SKM-1 (cell line): ENCODE results near the gene NAALADL1.
"Not testable (repeated sequence)": the region's sequence is repeated elsewhere in the genome, so short reads cannot be mapped to it uniquely, and the experiment has no call there.

ENCODE experiments used
- DNase-seq: peaks from one replicate; lab custom pipeline; 2025; ENCODE audit not compliant: unreplicated experiment; lab: John Stamatoyannopoulos, UW

Gene NAALADL1

GRCh38 chr11:65013888-65014725 lies 44.2 kb downstream of the NAALADL1 start, which contains the start of gene ARL2:
Gene ARL2 (plus strand): TSS chr11:65014160. CDS start chr11:65014208, 48 bp downstream.
- DNase-seq = peak; percentile 46

GRCh38 chr11:65013130-65013887 lies 45.0 kb downstream of the NAALADL1 start:
- DNase-seq = peak; percentile 92

- DNase-seq = no peak
Measured at GRCh38 chr11:65008873-65009272, 49.5 kb downstream of the NAALADL1 start.

GRCh38 chr11:65008016-65008415 lies 50.3 kb downstream of the NAALADL1 start:
- DNase-seq = no peak

- DNase-seq = not testable (repeated sequence)
Measured at GRCh38 chr11:65003968-65004367, 54.4 kb downstream of the NAALADL1 start.

- no peak for DNase-seq
Measured at GRCh38 chr11:65003282-65003681, 55.1 kb downstream of the NAALADL1 start.

GRCh38 chr11:65002706-65003105 lies 55.6 kb downstream of the NAALADL1 start:
- no peak for DNase-seq

- no peak for DNase-seq
Measured at GRCh38 chr11:64999478-64999877, 58.9 kb downstream of the NAALADL1 start.

- no peak for DNase-seq
Measured at GRCh38 chr11:64998690-64999431, 59.5 kb downstream of the NAALADL1 start.

- no peak for DNase-seq
Measured at GRCh38 chr11:64998141-64998540, 60.2 kb downstream of the NAALADL1 start.

GRCh38 chr11:64996710-64997380 lies 61.5 kb downstream of the NAALADL1 start, which contains the start of gene BATF2:
Gene BATF2 (minus strand): TSS chr11:64996971. CDS start chr11:64996914, 57 bp downstream.
- DNase-seq = peak; percentile 24

- DNase-seq = no peak
Measured at GRCh38 chr11:64996327-64996709, 62.0 kb downstream of the NAALADL1 start.
